ENCODE data around the gene UBE3C. TPM values are rescaled to one million over a fixed set of nuclear protein-coding genes. Genes with fewer than 3 reads are reported as not detected.

The UBE3C gene
- total RNA-seq, 1 experiment from 2014 or later, result 87.6 TPM

DNA sequence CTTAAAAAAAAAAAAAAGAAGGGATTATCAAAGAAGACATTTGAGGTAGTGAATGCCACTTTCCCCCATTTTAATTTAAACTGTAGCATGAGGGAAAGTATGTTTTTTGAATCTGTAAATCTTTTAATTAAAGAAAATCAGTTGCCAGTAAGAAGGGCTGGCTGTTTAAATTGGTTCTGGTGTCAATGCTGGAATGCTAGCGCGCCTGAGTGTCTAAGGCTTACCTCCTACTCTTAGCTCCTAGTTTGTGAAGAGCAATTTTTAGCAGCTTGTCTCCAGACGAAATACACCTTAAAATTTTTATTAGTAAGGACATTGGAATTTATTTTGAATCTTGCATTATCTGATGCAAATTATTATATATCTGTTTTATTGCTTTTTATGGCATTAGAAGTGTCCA lies 54.1 kb downstream of the UBE3C start:
- CTCF ChIA-PET, result no interaction called here
- H3K4me3 ChIP-seq (ENCODE audit: low read depth in 2 of 2, low read length in 2 of 2), result no peak overlapping the region
- POLR2A ChIA-PET, result no interaction called here
- H3K27me3 ChIP-seq (ENCODE audit: control insufficient read depth, insufficient read depth, low read length), result no peaks in the 10 kb centered on the region
- in situ Hi-C loops (cut with HindIII; ENCODE audit: low pct_unique_long_range_greater_than_20kb, low sequenced_read_pairs) (no loop called here), intact Hi-C loops (cut with micrococcal nuclease; ENCODE audit: unreplicated experiment) (no loop called here)
- H3K36me3 ChIP-seq (ENCODE audit: control insufficient read depth, insufficient read depth, low read length), result peaks cover 31% of the 10 kb centered on the region
- H3K27ac ChIP-seq (ENCODE audit: low read length), result no peak overlapping the region
- ATAC-seq, result no peak
- no TSS peak for BruUV-seq (replicated peaks)
- TF ChIP-seq, protein P1, sequence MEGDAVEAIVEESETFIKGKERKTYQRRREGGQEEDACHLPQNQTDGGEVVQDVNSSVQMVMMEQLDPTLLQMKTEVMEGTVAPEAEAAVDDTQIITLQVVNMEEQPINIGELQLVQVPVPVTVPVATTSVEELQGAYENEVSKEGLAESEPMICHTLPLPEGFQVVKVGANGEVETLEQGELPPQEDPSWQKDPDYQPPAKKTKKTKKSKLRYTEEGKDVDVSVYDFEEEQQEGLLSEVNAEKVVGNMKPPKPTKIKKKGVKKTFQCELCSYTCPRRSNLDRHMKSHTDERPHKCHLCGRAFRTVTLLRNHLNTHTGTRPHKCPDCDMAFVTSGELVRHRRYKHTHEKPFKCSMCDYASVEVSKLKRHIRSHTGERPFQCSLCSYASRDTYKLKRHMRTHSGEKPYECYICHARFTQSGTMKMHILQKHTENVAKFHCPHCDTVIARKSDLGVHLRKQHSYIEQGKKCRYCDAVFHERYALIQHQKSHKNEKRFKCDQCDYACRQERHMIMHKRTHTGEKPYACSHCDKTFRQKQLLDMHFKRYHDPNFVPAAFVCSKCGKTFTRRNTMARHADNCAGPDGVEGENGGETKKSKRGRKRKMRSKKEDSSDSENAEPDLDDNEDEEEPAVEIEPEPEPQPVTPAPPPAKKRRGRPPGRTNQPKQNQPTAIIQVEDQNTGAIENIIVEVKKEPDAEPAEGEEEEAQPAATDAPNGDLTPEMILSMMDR (IDR thresholded peaks at IDR 0.05), result no peak
- TF ChIP-seq POLR2AphosphoS5 (IDR thresholded peaks at IDR 0.05; ENCODE audit: low read depth, low read length), result no peak
- TF ChIP-seq TCF7L2 (IDR thresholded peaks at IDR 0.05; ENCODE audit: low read depth, low read length), result no peak
- TF ChIP-seq, protein P2, sequence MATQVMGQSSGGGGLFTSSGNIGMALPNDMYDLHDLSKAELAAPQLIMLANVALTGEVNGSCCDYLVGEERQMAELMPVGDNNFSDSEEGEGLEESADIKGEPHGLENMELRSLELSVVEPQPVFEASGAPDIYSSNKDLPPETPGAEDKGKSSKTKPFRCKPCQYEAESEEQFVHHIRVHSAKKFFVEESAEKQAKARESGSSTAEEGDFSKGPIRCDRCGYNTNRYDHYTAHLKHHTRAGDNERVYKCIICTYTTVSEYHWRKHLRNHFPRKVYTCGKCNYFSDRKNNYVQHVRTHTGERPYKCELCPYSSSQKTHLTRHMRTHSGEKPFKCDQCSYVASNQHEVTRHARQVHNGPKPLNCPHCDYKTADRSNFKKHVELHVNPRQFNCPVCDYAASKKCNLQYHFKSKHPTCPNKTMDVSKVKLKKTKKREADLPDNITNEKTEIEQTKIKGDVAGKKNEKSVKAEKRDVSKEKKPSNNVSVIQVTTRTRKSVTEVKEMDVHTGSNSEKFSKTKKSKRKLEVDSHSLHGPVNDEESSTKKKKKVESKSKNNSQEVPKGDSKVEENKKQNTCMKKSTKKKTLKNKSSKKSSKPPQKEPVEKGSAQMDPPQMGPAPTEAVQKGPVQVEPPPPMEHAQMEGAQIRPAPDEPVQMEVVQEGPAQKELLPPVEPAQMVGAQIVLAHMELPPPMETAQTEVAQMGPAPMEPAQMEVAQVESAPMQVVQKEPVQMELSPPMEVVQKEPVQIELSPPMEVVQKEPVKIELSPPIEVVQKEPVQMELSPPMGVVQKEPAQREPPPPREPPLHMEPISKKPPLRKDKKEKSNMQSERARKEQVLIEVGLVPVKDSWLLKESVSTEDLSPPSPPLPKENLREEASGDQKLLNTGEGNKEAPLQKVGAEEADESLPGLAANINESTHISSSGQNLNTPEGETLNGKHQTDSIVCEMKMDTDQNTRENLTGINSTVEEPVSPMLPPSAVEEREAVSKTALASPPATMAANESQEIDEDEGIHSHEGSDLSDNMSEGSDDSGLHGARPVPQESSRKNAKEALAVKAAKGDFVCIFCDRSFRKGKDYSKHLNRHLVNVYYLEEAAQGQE (IDR thresholded peaks at IDR 0.05; ENCODE audit: insufficient read depth in 1 of 2, low read depth in 2 of 2, low read length in 1 of 2), result no peak
- H3K9me3 ChIP-seq (ENCODE audit: control insufficient read depth, insufficient read depth, low read depth, low read length), result no peaks in the 10 kb centered on the region
- no peaks in the 10 kb centered on the region for H3K4me1 ChIP-seq (ENCODE audit: control insufficient read depth, insufficient read depth, low read length)
- no peak for DNase-seq (ENCODE audit: low read depth, low spot score)

DNA sequence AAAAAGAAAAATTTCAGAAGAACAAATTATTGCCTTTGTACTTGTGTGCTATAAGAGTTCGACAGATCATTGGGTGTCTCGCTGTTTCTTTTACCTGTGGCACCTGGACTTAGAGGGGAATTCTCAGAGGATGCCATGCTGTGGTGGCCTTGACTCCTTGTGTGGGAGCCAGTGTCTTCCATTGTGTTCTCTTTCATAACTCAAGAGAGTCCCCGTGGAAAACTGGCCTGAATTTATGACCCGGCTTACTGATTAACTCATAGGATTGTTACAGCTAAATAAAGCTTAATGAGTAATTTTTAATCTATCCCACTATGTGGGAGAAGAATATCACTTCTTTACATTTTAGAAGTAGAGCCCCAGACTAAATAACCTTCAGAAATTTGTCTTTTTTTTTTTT lies 54.5 kb downstream of the UBE3C start:
- intact Hi-C loops (cut with micrococcal nuclease; ENCODE audit: unreplicated experiment) (no loop called here), in situ Hi-C loops (cut with HindIII; ENCODE audit: low pct_unique_long_range_greater_than_20kb, low sequenced_read_pairs) (no loop called here)
- CTCF ChIA-PET, result no interaction called here
- ATAC-seq (no peak), DNase-seq (ENCODE audit: low read depth, low spot score) (no peak)
- BruUV-seq (replicated peaks), result no TSS peak
- H3K27ac ChIP-seq (ENCODE audit: low read length), result no peak overlapping the region
- H3K27me3 ChIP-seq (ENCODE audit: control insufficient read depth, insufficient read depth, low read length), result no peaks in the 10 kb centered on the region
- POLR2A ChIA-PET, result no interaction called here
- H3K9me3 ChIP-seq (ENCODE audit: control insufficient read depth, insufficient read depth, low read depth, low read length), result no peaks in the 10 kb centered on the region
- no peaks in the 10 kb centered on the region for H3K4me1 ChIP-seq (ENCODE audit: control insufficient read depth, insufficient read depth, low read length)
- H3K4me3 ChIP-seq (ENCODE audit: low read depth in 2 of 2, low read length in 2 of 2), result no peak overlapping the region
- TF ChIP-seq TCF7L2 (IDR thresholded peaks at IDR 0.05; ENCODE audit: low read depth, low read length) (no peak), SIN3A (IDR thresholded peaks at IDR 0.05; ENCODE audit: borderline replicate concordance, insufficient read depth, low read depth, low read length) (no peak), POLR2AphosphoS5 (IDR thresholded peaks at IDR 0.05; ENCODE audit: low read depth, low read length) (no peak)
- TF ChIP-seq, protein P2 (IDR thresholded peaks at IDR 0.05; ENCODE audit: insufficient read depth in 1 of 2, low read depth in 2 of 2, low read length in 1 of 2), result no peak
- TF ChIP-seq, protein P1 (IDR thresholded peaks at IDR 0.05), result no peak
- peaks cover 30% of the 10 kb centered on the region for H3K36me3 ChIP-seq (ENCODE audit: control insufficient read depth, insufficient read depth, low read length)

Measured in Panc1 (cell line).